RWPE1 (cell line): ENCODE results near the gene DOCK4.

Experiments used
- CTCF ChIA-PET: fragments of 350-600 bp; sonication (Branson Sonifier 250); formaldehyde crosslinking; extraction: SDS; loops from one replicate; lab custom pipeline; 2021; lab: Yijun Ruan, JAX
- POLR2A ChIA-PET: fragments of 400-600 bp; formaldehyde crosslinking; extraction: SDS; loops from one replicate; lab custom pipeline; 2020; ENCODE audit warnings: antibody characterized with exemption; ENCODE audit not compliant: low non-redundant PET; lab: Yijun Ruan, JAX
- DNase-seq: peaks from one replicate; pipeline ENCODE4 v3.0.0; 2012; ENCODE audit warnings: low spot score
- H3K27ac ChIP-seq: fragments of 450-650 bp; 2 replicates; pipeline ENCODE4 v1.5.1; 2017
- CTCF ChIP-seq: fragments of 450-650 bp; conservative IDR thresholded peaks from 2 replicates; pipeline ENCODE4 v1.5.1; 2017; ENCODE audit warnings: low read depth, mild to moderate bottlenecking

Gene DOCK4

GRCh38 chr7:111867348-111867931 lies 338.8 kb downstream of the DOCK4 start:
- CTCF ChIA-PET = interaction anchor here (0.6 to 1.1 kb wide), 2 partner anchors 12 to 1860 kb away, joined by 3 read pairs; no protein-coding TSS in a partner anchor
- TF ChIP-seq CTCF = no peak
- POLR2A ChIA-PET = no interaction called here
- H3K27ac ChIP-seq = no peak overlapping the region
- DNase-seq = no peak

GRCh38 chr7:111866787-111867186 lies 339.4 kb downstream of the DOCK4 start:
- POLR2A ChIA-PET = no interaction called here
- no peak for DNase-seq
- H3K27ac ChIP-seq = no peak overlapping the region
- CTCF ChIA-PET = no interaction called here
- no peak for TF ChIP-seq CTCF

GRCh38 chr7:111865430-111865829 lies 340.8 kb downstream of the DOCK4 start:
- no peak overlapping the region for H3K27ac ChIP-seq
- TF ChIP-seq CTCF = no peak
- no peak for DNase-seq
- ChIA-PET CTCF (interaction anchor here (0.8 kb wide), 1 partner anchor 10 kb away, joined by 3 read pairs; no protein-coding TSS in a partner anchor), POLR2A (no interaction called here)

GRCh38 chr7:111864291-111864976 lies 341.8 kb downstream of the DOCK4 start:
- ChIA-PET CTCF (no interaction called here), POLR2A (no interaction called here)
- no peak for TF ChIP-seq CTCF
- no peak for DNase-seq
- H3K27ac ChIP-seq = no peak overlapping the region

GRCh38 chr7:111863269-111863668 lies 342.9 kb downstream of the DOCK4 start:
- no peak overlapping the region for H3K27ac ChIP-seq
- ChIA-PET CTCF (interaction anchor here (0.6 to 1.3 kb wide), 3 partner anchors 8 to 45 kb away, joined by 3 to 5 read pairs (median 4); no protein-coding TSS in a partner anchor), POLR2A (no interaction called here)
- TF ChIP-seq CTCF = no peak
- DNase-seq = no peak

- H3K27ac ChIP-seq = no peak overlapping the region
- CTCF ChIA-PET = no interaction called here
- POLR2A ChIA-PET = no interaction called here
- no peak for DNase-seq
- TF ChIP-seq CTCF = no peak
These were observed 346.0 kb downstream of the DOCK4 start for GRCh38 chr7:111860248-111860647.
